Stimulated activated CD4-positive, alpha-beta T cell treated with anti-CD3 and anti-CD28 coated beads, Interleukin-15, amount 100 ng/mL, for 48 hours (primary cell): ENCODE results near the gene PLCB3.
"Not testable (repeated sequence)": the region's sequence is repeated elsewhere in the genome, so short reads cannot be mapped to it uniquely, and the experiment has no call there.

ENCODE experiments used
- DNase-seq, 2 donors: peaks; one replicate each; pipeline ENCODE4 v3.0.0-alpha.2; 2020; ENCODE audit warnings: low read depth in 2 of 2

PLCB3 gene

GRCh38 chr11:64235437-64236161 lies 15.7 kb upstream of the PLCB3 start:
- DNase-seq: no peak

DNA sequence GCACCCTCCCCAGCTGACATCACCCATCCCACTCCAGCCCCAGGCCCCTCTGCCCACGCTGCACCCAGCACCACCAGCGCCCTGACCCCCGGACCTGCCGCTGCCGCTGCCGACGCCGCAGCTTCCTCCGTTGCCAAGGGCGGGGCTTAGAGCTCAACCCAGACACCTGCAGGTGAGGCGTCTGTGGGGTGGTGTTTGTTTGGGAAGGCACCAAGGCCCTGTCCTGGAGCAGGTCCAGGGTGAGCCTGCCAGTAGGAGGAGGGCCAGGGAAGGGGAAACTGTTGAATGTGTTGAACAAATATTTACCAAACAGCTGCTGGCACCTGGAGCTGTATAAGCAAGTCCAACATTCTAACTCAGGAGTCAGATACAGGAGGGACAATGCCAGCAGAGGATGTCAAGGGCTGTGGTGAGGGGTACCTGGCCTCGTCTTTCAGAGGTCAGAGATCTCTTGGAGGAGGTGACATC lies 13.8 kb upstream of the PLCB3 start:
- no peak for DNase-seq

GRCh38 chr11:64238076-64238475 lies 13.3 kb upstream of the PLCB3 start:
- no peak for DNase-seq

DNA sequence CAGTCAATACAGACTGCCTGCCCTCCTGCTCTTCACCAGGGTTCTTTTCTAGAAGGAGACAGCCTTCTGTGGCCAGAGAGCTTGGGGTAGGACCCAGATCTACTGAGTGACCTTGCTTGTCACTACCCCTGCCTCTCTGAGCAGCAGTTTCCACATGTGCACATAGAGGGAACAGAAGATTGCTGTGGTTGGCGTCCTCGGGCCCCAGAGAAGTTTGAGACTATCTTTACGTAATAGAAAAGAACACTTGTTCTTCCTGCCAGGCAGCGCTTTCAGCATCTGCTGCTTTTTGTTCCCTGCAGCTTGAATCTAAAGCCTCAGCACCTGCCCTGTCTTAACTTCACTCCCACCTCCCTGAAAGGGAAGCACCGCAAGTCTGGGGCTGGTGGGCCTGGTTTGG lies 12.3 kb upstream of the PLCB3 start:
- no peak for DNase-seq

GRCh38 chr11:64239662-64240434 lies 11.5 kb upstream of the PLCB3 start:
- no peak for DNase-seq

- DNase-seq: peak; percentile 95 to 97
Measured at GRCh38 chr11:64240435-64241240, 10.7 kb upstream of the PLCB3 start, which contains the start of gene FKBP2. Gene FKBP2, plus strand, starts transcription at chr11:64241095. Its CDS starts 1,293 bp downstream, at chr11:64242388.

- peak; percentile 100 for DNase-seq
Measured at GRCh38 chr11:64241241-64241490, 10.2 kb upstream of the PLCB3 start.

DNA sequence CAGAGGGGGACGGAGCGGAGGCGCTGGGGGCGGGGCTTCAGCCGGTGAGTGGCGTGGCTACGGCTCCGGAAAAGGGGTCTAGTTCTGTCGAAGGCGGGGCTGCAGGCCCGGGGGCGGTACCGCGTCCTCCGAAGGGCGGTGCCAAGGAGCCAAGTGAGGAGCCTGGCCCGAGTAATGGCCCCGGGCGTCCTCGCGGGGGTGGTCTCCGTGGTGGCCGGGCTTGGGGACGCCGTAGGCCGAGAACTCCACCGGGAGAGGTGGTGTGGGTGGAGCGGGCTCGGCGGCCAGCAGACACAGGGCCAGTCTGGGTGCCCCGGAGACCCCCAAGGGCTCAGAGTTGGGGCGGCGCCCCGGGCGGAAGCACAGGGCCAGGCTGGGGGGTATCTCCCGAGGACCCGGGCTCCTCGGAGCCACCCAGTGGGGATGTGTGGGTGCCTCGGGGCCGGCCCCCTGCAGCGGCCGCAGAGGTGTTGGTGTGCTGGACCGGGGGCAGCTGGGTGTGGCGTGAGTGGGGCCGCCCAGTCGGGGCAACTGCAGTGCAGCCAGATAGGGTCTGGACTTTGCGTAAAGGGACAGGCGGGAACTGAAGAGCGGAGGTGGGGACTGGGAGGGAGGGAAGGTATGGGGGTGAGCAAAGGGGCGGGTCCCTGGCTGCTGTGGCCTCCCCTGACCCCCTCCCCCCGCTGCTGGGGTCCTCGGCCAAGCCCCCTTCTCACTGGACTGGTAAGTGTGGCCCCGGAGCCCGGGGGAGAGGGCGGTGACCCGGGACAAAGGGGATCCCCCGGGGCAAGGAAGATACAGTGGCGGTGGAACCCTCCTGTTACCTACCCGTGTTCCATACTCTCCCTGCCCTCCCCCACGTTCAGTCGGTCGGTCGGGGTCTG lies 9.6 kb upstream of the PLCB3 start:
- no peak for DNase-seq

- DNase-seq: no peak
Measured at GRCh38 chr11:64243236-64243854, 8.0 kb upstream of the PLCB3 start.

DNA sequence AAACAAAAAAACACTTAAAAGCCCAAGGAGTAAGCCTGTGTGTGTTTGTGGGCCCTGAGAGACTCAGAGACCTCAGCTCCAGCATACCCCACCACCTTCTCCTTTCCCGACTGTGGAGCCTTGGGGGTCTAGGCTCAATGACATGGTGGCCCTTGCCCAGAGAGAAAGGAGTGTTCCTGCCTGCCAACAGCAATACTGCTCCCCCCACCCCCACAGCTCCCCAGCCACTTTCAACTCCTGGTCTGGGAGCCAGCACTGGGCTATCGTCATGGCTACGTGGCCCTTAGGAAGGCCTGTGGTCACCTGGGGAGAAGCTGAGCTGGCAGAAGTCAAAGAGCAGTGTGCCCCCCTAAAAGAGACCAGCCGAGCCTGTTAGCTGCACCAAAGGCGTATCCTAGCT lies 7.2 kb upstream of the PLCB3 start:
- no peak for DNase-seq

- DNase-seq: no peak
Measured at GRCh38 chr11:64244966-64245365, 6.4 kb upstream of the PLCB3 start.

DNA sequence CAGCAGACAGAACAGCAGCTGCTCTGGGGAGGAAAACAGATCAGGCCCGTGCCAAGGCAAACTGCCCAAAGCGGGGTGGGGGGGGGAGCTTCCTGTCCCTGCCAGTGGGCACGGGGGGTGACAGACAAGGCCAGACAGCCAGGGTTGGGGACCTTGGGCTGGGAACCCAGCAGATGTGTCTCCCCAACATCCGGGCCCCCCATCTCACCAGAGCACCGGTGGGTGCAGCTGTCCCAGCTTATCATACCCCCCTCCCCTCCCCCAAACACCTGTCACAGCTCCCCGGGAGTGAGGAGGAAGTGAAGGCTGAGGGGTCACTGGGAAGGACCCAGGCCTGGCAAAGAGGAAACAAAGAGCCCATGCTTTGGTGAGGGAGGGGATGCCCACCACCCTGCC lies 5.9 kb upstream of the PLCB3 start:
- no peak for DNase-seq

GRCh38 chr11:64245797-64246620 lies 5.3 kb upstream of the PLCB3 start:
- DNase-seq: peak; percentile 67 to 80

DNA sequence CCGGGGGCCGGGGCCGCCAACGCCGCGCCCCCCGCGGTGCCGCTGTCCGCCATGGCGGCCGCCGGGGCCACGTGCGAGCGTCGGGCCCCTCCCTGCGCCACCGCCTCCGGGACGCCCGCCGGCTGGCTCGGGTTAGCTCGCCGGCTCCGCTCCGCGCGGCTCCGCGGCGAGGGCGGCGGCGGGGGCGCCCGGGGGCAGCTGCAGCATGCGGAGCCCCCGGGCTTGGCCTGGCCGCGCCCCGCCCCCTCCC lies 4.8 kb upstream of the PLCB3 start:
- not testable (repeated sequence) for DNase-seq

DNA sequence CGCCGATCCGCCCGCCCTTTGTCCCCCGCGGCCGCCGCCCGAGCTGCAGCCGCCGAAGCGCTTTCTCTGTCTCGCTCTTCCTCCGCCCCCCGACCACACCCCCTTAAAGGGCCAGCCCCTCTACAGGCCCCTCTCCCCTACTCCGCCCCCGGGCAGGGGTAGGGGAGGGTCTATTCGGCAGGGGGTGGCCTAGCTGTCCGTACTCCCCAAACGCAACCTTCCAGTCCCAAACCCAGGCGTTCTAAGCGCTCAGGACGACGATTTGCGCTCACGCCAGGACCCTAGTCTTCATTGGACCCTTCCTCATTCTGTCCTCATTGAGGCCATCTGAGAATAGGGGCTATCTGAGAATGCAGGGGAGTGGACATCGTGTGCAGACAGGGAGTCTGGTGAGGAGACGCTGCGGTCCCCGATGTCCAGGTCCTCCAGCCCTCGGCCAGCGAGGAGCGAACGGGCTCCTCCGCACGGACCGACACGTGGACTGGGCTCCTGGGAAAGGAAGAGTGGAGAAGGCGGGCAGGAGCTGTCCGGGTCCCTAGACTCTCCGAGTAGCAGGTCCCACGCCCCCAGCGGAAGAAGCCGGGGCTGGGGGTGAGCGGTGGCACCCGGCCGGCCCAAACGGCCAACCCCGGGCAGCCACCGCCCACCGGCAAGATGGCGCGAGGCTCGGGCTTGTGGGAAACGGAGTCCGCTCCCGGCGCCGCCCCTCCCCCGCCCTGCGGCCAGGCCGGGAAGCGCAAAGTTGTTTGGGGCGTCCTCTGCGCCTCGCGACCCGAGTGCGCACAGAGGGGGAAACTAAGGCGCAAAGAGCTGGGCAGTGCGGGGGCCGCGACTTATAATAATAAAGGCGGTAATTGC lies 4.2 kb upstream of the PLCB3 start, which contains the start of gene PPP1R14B:
TSS of gene PPP1R14B (minus strand) at position 73 of the 858 bp plus-strand sequence. CDS start 270 bp downstream, outside the sequence.
- DNase-seq: peak; percentile 59 to 78

DNA sequence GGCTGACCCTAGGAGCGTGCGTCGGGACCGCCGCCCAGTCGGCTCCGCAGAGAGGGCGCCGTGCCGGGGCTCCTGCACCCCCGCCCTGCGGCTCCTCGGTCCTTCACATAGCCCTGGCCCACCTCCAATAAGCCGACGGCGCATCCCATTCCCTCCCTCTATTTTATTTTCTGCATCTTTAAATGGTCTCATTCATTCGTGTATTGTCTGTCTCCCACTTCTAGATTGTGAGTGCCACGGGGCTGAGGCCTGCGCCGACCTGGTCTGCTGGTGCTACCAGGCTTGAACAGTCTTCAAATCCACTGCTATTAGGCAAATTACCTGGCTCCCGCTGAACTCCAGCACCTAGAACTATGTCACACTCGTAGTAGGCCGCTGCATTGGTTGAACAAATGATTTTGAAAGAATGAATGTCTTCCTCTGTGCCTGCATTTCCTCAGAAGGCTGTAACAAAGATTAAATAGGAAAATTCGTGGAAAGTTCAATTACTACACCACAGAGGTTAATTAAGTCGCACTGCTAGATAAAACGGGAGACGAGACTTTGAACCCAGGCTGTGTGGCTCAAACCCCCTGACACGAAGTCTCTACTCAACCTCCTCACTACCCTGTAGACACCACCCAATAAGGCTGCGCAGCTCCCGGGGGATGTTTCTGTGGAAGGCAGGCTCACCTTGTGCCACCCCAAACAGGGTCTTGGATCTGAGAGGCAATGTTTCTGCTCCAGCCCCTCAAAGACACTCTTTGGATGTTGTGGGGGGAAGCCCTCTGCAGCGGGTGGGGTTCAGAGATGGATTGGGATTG lies 3.4 kb upstream of the PLCB3 start:
- DNase-seq: no peak

- no peak for DNase-seq
Measured at GRCh38 chr11:64248578-64248977, 2.8 kb upstream of the PLCB3 start.

DNA sequence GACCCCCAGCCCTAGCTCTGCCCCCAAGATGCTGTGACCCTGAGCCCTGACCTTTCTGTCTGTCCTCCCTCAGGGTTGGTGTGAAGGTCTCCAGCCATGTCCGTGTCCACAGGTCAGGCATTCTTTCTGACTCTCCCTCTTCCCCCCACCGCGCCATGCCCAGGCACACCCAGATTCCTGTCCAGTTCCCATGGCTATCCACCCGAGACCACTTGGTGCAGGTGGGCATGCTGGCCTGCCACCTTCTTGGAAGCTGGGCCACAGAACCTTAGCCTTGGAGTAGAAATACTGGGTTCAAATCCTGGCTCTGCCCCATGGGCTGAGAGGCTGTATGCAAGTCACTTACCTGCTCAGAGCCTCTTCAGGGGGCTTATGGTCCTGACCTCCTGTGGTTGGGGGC lies 2.3 kb upstream of the PLCB3 start:
- no peak for DNase-seq
